ENCODE data around the gene CASP9. TPM values are rescaled to one million over a fixed set of nuclear protein-coding genes. Genes with fewer than 3 reads are reported as not detected.

CASP9 gene
- total RNA-seq, 1 experiment from 2014 or later: 13.5 TPM

DNA sequence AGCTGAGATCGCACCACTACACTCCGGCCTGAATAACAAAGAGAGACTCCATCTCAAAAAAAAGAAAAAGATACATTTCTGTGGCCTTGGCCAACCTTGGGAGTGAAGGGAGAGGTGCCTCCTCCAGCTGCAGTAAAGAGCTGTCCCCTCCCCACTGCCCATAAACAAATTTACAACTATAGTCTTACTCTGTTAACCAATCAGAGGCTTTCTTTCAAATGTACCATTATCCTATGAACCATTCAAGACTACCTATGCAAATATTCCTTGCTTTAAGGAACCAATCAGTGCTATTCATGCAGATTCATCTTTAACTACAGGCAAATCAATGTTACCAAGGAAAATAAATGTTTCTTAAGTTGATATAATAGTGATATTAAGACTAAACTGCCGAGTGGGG is 47.1 kb downstream of the CASP9 start (continued):
- TF ChIP-seq, protein P1, sequence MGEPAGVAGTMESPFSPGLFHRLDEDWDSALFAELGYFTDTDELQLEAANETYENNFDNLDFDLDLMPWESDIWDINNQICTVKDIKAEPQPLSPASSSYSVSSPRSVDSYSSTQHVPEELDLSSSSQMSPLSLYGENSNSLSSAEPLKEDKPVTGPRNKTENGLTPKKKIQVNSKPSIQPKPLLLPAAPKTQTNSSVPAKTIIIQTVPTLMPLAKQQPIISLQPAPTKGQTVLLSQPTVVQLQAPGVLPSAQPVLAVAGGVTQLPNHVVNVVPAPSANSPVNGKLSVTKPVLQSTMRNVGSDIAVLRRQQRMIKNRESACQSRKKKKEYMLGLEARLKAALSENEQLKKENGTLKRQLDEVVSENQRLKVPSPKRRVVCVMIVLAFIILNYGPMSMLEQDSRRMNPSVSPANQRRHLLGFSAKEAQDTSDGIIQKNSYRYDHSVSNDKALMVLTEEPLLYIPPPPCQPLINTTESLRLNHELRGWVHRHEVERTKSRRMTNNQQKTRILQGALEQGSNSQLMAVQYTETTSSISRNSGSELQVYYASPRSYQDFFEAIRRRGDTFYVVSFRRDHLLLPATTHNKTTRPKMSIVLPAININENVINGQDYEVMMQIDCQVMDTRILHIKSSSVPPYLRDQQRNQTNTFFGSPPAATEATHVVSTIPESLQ (CRISPR knock-in tag; IDR thresholded peaks at IDR 0.05): no peak
- no peak for TF ChIP-seq SP1 (CRISPR knock-in tag; conservative IDR thresholded peaks at IDR 0.05)

DNA sequence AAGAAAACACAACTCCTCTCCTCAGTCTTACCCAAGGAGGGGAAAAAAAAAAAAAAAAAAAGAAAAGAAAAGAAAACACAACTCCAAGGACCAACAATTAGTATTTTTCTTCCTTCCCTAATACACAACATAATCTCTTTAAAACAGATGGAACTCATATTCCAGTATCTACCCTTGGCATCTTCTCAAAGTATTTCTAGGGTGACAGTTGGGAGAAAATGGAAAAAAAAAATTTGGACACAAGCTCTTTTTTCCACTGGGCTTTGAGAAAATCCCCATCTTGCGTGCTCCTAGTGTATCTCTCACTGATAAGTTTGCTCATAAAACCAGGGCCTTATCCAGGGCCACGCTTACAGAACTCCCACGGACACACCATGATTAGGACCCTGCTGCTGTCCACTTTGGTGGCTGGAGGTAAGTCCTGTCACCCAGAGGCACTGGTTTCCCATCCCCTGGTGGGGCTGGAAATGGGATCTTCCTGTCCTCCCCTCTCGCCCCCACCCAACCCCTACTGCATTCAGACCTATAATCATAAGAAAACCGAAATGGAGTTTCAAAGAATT is 48.2 kb downstream of the CASP9 start, which contains the start of gene CELA2B:
TSS of gene CELA2B (plus strand) at position 353 of the 563 bp plus-strand sequence. CDS start at position 375, 22 bp downstream.
- DNase-seq (ENCODE audit: low spot score) (no peak), ATAC-seq (no peak)
- H3K4me1 Mint-ChIP-seq: no peaks in the 10 kb centered on the region
- CTCF ChIA-PET: no interaction called here
- POLR2A ChIA-PET: interaction anchor here (0.7 kb wide), 1 partner anchor 17 kb away, joined by 5 read pairs; no protein-coding TSS in a partner anchor
- no peak within 1 kb of the TSS for H3K27ac Mint-ChIP-seq
- H3K27me3 Mint-ChIP-seq (ENCODE audit: low read depth): peaks cover 4% of the 10 kb centered on the region; the same call in 1 of the 2 replicates
- no peaks in the 10 kb centered on the region for H3K36me3 Mint-ChIP-seq
- no peak within 1 kb of the TSS for H3K4me3 Mint-ChIP-seq
- H3K9me3 Mint-ChIP-seq: no peaks in the 10 kb centered on the region
- TF ChIP-seq, protein P2, sequence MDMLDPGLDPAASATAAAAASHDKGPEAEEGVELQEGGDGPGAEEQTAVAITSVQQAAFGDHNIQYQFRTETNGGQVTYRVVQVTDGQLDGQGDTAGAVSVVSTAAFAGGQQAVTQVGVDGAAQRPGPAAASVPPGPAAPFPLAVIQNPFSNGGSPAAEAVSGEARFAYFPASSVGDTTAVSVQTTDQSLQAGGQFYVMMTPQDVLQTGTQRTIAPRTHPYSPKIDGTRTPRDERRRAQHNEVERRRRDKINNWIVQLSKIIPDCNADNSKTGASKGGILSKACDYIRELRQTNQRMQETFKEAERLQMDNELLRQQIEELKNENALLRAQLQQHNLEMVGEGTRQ (CRISPR knock-in tag; IDR thresholded peaks at IDR 0.05): no peak
- TF ChIP-seq, protein P3, sequence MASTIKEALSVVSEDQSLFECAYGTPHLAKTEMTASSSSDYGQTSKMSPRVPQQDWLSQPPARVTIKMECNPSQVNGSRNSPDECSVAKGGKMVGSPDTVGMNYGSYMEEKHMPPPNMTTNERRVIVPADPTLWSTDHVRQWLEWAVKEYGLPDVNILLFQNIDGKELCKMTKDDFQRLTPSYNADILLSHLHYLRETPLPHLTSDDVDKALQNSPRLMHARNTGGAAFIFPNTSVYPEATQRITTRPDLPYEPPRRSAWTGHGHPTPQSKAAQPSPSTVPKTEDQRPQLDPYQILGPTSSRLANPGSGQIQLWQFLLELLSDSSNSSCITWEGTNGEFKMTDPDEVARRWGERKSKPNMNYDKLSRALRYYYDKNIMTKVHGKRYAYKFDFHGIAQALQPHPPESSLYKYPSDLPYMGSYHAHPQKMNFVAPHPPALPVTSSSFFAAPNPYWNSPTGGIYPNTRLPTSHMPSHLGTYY (CRISPR knock-in tag; IDR thresholded peaks at IDR 0.05): no peak
- TF ChIP-seq, protein P4, sequence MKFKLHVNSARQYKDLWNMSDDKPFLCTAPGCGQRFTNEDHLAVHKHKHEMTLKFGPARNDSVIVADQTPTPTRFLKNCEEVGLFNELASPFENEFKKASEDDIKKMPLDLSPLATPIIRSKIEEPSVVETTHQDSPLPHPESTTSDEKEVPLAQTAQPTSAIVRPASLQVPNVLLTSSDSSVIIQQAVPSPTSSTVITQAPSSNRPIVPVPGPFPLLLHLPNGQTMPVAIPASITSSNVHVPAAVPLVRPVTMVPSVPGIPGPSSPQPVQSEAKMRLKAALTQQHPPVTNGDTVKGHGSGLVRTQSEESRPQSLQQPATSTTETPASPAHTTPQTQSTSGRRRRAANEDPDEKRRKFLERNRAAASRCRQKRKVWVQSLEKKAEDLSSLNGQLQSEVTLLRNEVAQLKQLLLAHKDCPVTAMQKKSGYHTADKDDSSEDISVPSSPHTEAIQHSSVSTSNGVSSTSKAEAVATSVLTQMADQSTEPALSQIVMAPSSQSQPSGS (CRISPR knock-in tag; IDR thresholded peaks at IDR 0.05; ENCODE audit: borderline replicate concordance, low read depth): no peak
- TF ChIP-seq SMAD4 (CRISPR knock-in tag; IDR thresholded peaks at IDR 0.05) (no peak), ETV6 (CRISPR knock-in tag; IDR thresholded peaks at IDR 0.05) (no peak), CREB1 (CRISPR knock-in tag; IDR thresholded peaks at IDR 0.05) (no peak), CREM (CRISPR knock-in tag; IDR thresholded peaks at IDR 0.05) (no peak), SOX15 (CRISPR knock-in tag; IDR thresholded peaks at IDR 0.05) (no peak), SMAD3 (CRISPR knock-in tag; IDR thresholded peaks at IDR 0.05; ENCODE audit: borderline replicate concordance) (no peak), ZNF219 (CRISPR knock-in tag; IDR thresholded peaks at IDR 0.05; ENCODE audit: borderline replicate concordance) (no peak), ZNF263 (CRISPR knock-in tag; IDR thresholded peaks at IDR 0.05; ENCODE audit: low read depth) (no peak), MXD4 (CRISPR knock-in tag; IDR thresholded peaks at IDR 0.05; ENCODE audit: borderline replicate concordance) (no peak), GRHL2 (CRISPR knock-in tag; IDR thresholded peaks at IDR 0.05; ENCODE audit: insufficient replicate concordance, severe bottlenecking) (no peak), KAT7 (CRISPR knock-in tag; IDR thresholded peaks at IDR 0.05; ENCODE audit: borderline replicate concordance) (no peak)
- TF ChIP-seq, protein P5, sequence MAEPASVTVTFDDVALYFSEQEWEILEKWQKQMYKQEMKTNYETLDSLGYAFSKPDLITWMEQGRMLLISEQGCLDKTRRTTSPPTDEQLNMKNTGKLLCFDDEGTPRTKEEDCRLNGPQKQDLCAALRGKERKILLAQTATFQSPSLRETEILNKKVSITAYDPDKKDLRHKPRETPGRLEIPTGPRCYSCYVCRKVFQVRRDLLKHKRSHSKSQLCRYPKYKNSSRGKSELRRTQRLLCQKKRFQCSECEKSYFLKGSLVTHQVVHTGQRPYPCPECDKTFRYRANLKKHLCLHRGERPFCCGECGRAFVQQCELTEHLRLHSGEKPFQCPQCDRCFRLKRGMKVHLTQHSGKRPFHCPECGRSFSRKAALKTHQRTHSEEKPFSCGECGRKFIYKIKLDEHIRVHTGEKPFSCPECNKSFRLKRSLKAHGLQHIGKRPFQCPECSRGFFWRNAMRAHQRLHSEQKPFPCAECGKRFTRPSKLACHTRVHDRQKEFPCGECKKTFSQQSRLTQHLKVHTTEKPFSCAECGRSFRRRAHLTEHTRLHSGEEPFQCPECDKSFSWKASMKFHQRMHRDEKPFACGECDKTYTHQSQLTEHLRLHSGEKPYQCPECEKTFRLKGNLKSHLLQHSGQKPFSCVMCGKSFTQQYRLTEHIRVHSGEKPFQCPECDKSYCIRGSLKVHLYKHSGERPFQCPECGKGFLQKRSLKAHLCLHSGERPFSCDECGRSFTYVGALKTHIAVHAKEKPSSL (CRISPR knock-in tag; conservative IDR thresholded peaks at IDR 0.05): no peak
- TF ChIP-seq, protein P6, sequence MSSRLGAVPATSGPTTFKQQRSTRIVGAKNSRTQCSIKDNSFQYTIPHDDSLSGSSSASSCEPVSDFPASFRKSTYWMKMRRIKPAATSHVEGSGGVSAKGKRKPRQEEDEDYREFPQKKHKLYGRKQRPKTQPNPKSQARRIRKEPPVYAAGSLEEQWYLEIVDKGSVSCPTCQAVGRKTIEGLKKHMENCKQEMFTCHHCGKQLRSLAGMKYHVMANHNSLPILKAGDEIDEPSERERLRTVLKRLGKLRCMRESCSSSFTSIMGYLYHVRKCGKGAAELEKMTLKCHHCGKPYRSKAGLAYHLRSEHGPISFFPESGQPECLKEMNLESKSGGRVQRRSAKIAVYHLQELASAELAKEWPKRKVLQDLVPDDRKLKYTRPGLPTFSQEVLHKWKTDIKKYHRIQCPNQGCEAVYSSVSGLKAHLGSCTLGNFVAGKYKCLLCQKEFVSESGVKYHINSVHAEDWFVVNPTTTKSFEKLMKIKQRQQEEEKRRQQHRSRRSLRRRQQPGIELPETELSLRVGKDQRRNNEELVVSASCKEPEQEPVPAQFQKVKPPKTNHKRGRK (CRISPR knock-in tag; IDR thresholded peaks at IDR 0.05; ENCODE audit: borderline replicate concordance): no peak
- TF ChIP-seq, protein P7, sequence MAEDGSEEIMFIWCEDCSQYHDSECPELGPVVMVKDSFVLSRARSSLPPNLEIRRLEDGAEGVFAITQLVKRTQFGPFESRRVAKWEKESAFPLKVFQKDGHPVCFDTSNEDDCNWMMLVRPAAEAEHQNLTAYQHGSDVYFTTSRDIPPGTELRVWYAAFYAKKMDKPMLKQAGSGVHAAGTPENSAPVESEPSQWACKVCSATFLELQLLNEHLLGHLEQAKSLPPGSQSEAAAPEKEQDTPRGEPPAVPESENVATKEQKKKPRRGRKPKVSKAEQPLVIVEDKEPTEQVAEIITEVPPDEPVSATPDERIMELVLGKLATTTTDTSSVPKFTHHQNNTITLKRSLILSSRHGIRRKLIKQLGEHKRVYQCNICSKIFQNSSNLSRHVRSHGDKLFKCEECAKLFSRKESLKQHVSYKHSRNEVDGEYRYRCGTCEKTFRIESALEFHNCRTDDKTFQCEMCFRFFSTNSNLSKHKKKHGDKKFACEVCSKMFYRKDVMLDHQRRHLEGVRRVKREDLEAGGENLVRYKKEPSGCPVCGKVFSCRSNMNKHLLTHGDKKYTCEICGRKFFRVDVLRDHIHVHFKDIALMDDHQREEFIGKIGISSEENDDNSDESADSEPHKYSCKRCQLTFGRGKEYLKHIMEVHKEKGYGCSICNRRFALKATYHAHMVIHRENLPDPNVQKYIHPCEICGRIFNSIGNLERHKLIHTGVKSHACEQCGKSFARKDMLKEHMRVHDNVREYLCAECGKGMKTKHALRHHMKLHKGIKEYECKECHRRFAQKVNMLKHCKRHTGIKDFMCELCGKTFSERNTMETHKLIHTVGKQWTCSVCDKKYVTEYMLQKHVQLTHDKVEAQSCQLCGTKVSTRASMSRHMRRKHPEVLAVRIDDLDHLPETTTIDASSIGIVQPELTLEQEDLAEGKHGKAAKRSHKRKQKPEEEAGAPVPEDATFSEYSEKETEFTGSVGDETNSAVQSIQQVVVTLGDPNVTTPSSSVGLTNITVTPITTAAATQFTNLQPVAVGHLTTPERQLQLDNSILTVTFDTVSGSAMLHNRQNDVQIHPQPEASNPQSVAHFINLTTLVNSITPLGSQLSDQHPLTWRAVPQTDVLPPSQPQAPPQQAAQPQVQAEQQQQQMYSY (CRISPR knock-in tag; IDR thresholded peaks at IDR 0.05): no peak
- TF ChIP-seq, protein P8, sequence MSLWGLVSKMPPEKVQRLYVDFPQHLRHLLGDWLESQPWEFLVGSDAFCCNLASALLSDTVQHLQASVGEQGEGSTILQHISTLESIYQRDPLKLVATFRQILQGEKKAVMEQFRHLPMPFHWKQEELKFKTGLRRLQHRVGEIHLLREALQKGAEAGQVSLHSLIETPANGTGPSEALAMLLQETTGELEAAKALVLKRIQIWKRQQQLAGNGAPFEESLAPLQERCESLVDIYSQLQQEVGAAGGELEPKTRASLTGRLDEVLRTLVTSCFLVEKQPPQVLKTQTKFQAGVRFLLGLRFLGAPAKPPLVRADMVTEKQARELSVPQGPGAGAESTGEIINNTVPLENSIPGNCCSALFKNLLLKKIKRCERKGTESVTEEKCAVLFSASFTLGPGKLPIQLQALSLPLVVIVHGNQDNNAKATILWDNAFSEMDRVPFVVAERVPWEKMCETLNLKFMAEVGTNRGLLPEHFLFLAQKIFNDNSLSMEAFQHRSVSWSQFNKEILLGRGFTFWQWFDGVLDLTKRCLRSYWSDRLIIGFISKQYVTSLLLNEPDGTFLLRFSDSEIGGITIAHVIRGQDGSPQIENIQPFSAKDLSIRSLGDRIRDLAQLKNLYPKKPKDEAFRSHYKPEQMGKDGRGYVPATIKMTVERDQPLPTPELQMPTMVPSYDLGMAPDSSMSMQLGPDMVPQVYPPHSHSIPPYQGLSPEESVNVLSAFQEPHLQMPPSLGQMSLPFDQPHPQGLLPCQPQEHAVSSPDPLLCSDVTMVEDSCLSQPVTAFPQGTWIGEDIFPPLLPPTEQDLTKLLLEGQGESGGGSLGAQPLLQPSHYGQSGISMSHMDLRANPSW (CRISPR knock-in tag; conservative IDR thresholded peaks at IDR 0.05; ENCODE audit: low read depth): no peak
